Omental fat pad (tissue), 4 donors: Measurements from ENCODE around the gene NUDT1. TPM values are rescaled to one million over a fixed set of nuclear protein-coding genes. Genes with fewer than 3 reads are reported as not detected.
"Not testable (repeated sequence)": the region's sequence is repeated elsewhere in the genome, so short reads cannot be mapped to it uniquely, and the experiment has no call there.

ENCODE experiments used
- ATAC-seq: fragments of 150-250 bp; one replicate; pipeline ENCODE4 v1.9.1; 2016; ENCODE audit warnings: mild to moderate bottlenecking, moderate library complexity; ENCODE audit not compliant: low FRiP score
- DNase-seq: peaks from one replicate; pipeline ENCODE4 v3.0.0-alpha.2; 2019; ENCODE audit warnings: low spot score
- total RNA-seq, 4 donors: library from RNA; depleted of rRNA; stranded (reverse); fragments of >200 nt; gene quantifications; one replicate each; pipeline ENCODE4 v1.1.0, GENCODE V29; 2016
- TF ChIP-seq, protein P1 (sequence below), 3 donors: fragments of 450-650 bp; IDR thresholded peaks; one replicate each; pipeline ENCODE4 v1.5.1; 2016 to 2017; ENCODE audit warnings: antibody characterized with exemption in 3 of 3, mild to moderate bottlenecking in 3 of 3, moderate library complexity in 2 of 3

NUDT1 gene
- total RNA-seq, 4 donors from 2014 or later = 15.3 to 24.0 (median 16.8) TPM

DNA sequence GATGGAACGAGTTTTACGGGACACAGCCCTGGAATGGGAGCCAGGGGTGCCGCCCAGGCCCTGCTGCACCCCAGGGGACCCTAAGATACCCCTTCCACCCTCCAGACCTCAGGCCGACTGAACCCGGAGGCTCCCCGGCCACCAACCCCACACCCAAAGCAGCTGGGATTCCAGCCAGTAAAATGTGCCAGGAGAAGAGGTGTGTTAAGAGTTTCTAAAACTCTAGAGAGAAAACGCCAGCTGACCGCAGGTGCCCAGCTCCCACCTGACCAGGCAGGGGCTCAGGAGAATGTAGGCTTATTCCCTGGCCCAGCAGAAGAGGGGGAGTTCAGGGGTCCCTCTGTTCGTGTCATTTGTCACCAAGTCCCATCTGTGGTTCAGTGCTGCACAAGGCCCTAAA lies 17.5 kb downstream of the NUDT1 start:
- ATAC-seq = no peak

DNA sequence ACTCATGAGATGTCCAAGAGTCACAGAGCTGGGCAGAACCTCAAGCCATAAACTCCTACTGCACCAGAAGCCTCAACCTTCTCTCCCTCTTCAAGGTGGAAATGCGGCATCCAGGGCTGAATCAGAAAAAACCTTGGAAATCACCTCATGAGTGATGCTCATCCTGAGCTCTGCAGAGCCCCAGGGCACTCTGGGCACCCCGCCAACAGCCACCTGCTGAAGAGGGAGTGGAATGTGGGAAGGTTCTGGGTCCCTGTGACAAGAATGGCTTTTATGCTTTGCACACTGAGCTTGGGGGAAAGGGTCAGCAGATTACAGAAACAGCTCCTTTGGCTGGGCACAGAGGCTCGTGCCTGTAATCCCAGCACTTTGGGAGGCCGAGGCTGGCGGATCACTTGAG lies 18.8 kb downstream of the NUDT1 start:
- DNase-seq (no peak), ATAC-seq (no peak)
- TF ChIP-seq, protein P1, sequence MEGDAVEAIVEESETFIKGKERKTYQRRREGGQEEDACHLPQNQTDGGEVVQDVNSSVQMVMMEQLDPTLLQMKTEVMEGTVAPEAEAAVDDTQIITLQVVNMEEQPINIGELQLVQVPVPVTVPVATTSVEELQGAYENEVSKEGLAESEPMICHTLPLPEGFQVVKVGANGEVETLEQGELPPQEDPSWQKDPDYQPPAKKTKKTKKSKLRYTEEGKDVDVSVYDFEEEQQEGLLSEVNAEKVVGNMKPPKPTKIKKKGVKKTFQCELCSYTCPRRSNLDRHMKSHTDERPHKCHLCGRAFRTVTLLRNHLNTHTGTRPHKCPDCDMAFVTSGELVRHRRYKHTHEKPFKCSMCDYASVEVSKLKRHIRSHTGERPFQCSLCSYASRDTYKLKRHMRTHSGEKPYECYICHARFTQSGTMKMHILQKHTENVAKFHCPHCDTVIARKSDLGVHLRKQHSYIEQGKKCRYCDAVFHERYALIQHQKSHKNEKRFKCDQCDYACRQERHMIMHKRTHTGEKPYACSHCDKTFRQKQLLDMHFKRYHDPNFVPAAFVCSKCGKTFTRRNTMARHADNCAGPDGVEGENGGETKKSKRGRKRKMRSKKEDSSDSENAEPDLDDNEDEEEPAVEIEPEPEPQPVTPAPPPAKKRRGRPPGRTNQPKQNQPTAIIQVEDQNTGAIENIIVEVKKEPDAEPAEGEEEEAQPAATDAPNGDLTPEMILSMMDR (IDR thresholded peaks at IDR 0.05) = no peak

More for the DNA sequence above, 17.5 kb downstream of the NUDT1 start:
- TF ChIP-seq, protein P1 (IDR thresholded peaks at IDR 0.05) = no peak
- DNase-seq = no peak

DNA sequence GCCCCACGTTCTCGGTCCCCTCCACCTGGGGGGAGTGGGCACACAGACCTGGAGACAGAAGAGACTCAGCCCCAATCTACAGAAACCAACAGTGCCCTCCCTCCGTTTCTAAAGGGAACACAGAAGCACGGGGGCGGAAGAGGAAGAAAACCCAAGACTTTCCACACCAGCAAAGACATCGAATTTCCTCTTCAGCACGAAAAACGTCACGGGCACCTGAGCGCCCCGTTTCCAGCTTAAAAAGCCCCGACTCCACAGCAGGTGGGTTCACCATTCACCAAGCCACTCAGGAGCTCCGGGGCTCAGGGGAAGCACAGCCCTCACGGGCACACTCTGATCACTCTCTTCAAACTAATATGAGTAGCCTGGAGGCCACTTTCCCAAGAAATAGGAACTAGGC lies 19.6 kb downstream of the NUDT1 start:
- DNase-seq (no peak), ATAC-seq (no peak)
- TF ChIP-seq, protein P1 (IDR thresholded peaks at IDR 0.05) = no peak

DNA sequence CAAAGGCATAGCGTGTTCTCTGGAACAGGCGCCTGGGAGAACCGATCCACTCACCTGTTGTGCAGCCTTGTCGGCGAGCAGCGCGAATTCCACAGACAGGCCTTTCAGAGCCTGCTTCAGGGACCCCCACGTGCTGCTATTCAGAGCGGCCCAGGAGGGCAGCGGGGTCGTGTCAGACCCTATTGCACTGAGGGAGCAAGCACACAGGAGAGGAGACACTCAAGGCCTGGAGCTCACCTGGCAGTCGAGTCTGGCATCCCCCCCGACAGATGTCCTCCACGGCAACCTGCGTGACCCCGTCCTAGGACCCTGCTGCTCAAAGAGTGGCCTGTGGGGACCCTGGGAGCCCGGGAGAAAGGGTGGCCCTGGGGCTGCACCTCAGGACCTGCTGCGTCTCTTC lies 21.1 kb downstream of the NUDT1 start:
- ATAC-seq (no peak), DNase-seq (no peak)
- TF ChIP-seq, protein P1 (IDR thresholded peaks at IDR 0.05) = no peak

DNA sequence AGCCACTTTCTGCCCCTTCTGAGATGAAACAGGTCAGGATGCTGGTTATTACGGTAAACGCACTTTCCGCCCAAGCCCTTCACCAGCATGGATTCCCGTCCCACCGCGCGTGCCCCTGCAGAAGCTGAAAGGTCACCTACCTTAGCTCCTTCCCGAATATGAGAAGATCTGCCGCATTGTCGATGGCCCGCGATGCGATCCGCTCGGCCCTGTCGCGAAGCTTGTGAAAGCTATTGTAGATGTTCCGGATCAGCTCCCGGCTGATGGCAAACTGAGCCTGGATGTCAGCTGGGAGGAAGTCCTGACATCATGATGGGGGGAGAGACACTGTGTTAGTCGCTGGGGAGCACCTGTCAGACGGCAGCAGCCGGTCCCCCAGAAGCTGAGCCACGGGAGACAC lies 22.1 kb downstream of the NUDT1 start:
- ATAC-seq (no peak), DNase-seq (no peak)
- TF ChIP-seq, protein P1 (IDR thresholded peaks at IDR 0.05) = no peak

DNA sequence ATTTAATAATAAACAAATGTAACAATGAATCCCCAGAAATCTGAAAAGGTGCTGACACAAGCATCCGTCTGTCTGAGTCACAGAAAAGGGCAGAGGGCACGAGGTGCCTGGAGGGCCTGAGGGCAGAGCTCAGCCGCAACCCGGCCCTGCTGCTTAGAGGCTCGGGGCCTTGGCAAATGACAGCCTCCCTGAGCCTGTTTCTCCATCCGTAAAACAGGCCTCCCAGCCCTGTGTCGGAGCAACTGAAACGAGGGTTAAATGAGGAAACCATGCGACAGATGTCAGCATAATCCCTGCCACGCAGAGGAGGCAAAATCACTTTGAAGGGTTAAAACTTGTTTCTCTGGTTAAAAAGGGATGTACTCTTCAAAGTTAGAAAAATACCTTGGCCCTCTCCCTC lies 24.9 kb downstream of the NUDT1 start:
- TF ChIP-seq, protein P1 (IDR thresholded peaks at IDR 0.05) = no peak
- ATAC-seq (no peak), DNase-seq (no peak)

DNA sequence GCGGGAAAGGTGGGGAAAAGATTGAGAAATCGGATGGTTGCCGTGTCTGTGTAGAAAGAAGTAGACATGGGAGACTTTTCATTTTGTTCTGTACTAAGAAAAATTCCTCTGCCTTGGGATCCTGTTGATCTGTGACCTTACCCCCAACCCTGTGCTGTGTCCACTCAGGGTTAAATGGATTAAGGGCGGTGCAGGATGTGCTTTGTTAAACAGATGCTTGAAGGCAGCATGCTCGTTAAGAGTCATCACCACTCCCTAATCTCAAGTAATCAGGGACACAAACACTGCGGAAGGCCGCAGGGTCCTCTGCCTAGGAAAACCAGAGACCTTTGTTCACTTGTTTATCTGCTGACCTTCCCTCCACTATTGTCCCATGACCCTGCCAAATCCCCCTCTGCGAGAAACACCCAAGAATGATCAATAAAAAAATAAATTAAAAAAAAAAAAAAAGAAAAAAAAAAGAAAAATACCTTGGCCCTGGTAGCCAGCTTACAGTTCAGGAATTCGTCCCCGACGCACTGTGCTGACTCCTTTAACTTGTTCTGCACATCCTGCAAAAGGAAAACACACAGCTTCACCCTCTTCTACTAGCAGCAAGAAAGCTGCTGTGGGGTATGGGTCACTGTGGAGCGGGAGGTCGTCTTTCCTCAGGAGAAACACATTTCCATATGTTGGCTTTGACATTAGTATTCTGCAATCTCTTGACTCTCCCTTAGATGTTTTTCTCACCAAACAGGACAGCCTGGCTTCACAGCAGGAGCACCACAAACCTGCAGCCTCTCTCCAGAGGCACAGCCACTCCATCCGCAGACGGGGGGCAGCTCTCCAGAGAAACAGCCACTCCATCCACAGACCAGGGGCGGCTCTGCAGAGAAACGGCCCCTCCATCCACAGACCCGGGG lies 27.3 kb downstream of the NUDT1 start:
- not testable (repeated sequence) for ATAC-seq, DNase-seq
